ENCODE measurements around the gene SRC.

DNA sequence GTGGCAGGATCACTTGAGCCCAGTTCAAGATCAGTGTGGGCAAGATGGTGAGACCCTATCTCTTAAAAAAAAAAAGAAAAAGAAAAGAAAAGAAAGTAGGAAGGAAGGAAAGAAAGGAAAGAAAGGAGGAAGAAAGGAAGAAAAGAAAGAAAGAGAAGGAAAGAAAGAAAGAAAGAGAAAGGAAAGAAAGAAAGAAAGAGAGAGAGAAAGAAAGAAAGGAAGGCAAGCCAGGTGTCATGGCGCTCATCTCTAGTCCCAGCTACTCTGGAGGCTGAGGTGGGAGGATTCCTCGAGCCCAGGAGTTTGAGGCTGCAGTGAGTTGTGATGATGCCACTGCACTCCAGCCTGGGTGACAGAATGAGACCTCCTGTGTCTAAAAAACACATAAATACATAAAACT lies 11.5 kb upstream of the SRC start:
- TF ChIP-seq, protein P1, sequence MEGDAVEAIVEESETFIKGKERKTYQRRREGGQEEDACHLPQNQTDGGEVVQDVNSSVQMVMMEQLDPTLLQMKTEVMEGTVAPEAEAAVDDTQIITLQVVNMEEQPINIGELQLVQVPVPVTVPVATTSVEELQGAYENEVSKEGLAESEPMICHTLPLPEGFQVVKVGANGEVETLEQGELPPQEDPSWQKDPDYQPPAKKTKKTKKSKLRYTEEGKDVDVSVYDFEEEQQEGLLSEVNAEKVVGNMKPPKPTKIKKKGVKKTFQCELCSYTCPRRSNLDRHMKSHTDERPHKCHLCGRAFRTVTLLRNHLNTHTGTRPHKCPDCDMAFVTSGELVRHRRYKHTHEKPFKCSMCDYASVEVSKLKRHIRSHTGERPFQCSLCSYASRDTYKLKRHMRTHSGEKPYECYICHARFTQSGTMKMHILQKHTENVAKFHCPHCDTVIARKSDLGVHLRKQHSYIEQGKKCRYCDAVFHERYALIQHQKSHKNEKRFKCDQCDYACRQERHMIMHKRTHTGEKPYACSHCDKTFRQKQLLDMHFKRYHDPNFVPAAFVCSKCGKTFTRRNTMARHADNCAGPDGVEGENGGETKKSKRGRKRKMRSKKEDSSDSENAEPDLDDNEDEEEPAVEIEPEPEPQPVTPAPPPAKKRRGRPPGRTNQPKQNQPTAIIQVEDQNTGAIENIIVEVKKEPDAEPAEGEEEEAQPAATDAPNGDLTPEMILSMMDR (optimal IDR thresholded peaks at IDR 0.05 in 1 of 3, IDR thresholded peaks at IDR 0.05 in 1 of 3, conservative IDR thresholded peaks at IDR 0.05 in 1 of 3; ENCODE audit: extremely low read depth in 1 of 3, insufficient read depth in 2 of 3, low read length in 3 of 3) = no peak
- no peak for TF ChIP-seq EZH2 (IDR thresholded peaks at IDR 0.05; ENCODE audit: low read length)
